Mesenchymal stem cell (in vitro differentiated cells and primary cell): ENCODE measurements around the gene KIRREL2.
A peak's percentile ranks its signal among the peaks of the same experiment; 100 is the strongest.

Experiments used
- DNase-seq: peaks from one replicate; pipeline ENCODE4 v3.0.0-alpha.2; 2013
- H2AFZ ChIP-seq: one replicate; pipeline ENCODE4 v1.6.1; 2013; ENCODE audit warnings: low read depth, mild to moderate bottlenecking, control low read depth, inconsistent platforms, low read length, moderate library complexity
- H2AK5ac ChIP-seq: 2 replicates; pipeline ENCODE4 v1.6.1; 2013; ENCODE audit warnings: low read length, moderate library complexity, mild to moderate bottlenecking, inconsistent platforms; ENCODE audit not compliant: severe bottlenecking
- H2BK120ac ChIP-seq: one replicate; pipeline ENCODE4 v1.6.1; 2013; ENCODE audit warnings: low read depth, mild to moderate bottlenecking, inconsistent platforms, low read length, moderate library complexity
- H2BK12ac ChIP-seq, 2 experiments: one replicate each; pipeline ENCODE4 v1.6.1; 2013; ENCODE audit warnings: inconsistent platforms in 2 of 2, low read length in 2 of 2, mild to moderate bottlenecking in 2 of 2, moderate library complexity in 2 of 2, control low read depth in 1 of 2
- H2BK15ac ChIP-seq: one replicate; pipeline ENCODE4 v1.6.1; 2013; ENCODE audit warnings: mild to moderate bottlenecking, low read depth, inconsistent platforms; ENCODE audit not compliant: poor library complexity, severe bottlenecking
- H2BK5ac ChIP-seq: 2 replicates; pipeline ENCODE4 v1.6.1; 2013; ENCODE audit warnings: low read depth, mild to moderate bottlenecking, low read length, control low read depth, inconsistent platforms; ENCODE audit not compliant: poor library complexity, severe bottlenecking
- H3K14ac ChIP-seq, 2 experiments: one replicate each; pipeline ENCODE4 v1.6.1; 2013; ENCODE audit warnings: inconsistent platforms in 2 of 2, low read length in 2 of 2, control low read depth in 1 of 2, mild to moderate bottlenecking in 1 of 2, moderate library complexity in 1 of 2
- H3K18ac ChIP-seq, 2 experiments: one replicate each; pipeline ENCODE4 v1.6.1; 2013; ENCODE audit warnings: inconsistent platforms in 2 of 2, low read length in 2 of 2, control low read depth in 1 of 2, low read depth in 1 of 2, mild to moderate bottlenecking in 1 of 2
- H3K23ac ChIP-seq, 2 experiments: one replicate each; pipeline ENCODE4 v1.6.1; 2013; ENCODE audit warnings: inconsistent platforms in 2 of 2, low read length in 2 of 2, mild to moderate bottlenecking in 2 of 2, moderate library complexity in 2 of 2, control low read depth in 1 of 2
- H3K27ac ChIP-seq: 2 replicates; pipeline ENCODE4 v1.5.1; 2013; ENCODE audit warnings: mild to moderate bottlenecking, moderate library complexity, low read length, control low read depth, inconsistent platforms; ENCODE audit not compliant: poor library complexity, severe bottlenecking
- H3K27me3 ChIP-seq, 2 experiments: 2 replicates each; pipeline versions ENCODE4 v1.6.1 to v1.7.0; 2013; ENCODE audit warnings: low read length in 2 of 2, mild to moderate bottlenecking in 2 of 2, moderate library complexity in 2 of 2, control low read depth in 1 of 2, inconsistent platforms in 1 of 2; ENCODE audit not compliant: control insufficient read depth in 1 of 2, insufficient read depth in 1 of 2
- H3K36me3 ChIP-seq, 2 experiments: 2 replicates each; pipeline versions ENCODE4 v1.6.1 to v1.7.0; 2013; ENCODE audit warnings: low read length in 2 of 2, control low read depth in 1 of 2, inconsistent platforms in 1 of 2, low read depth in 1 of 2, mild to moderate bottlenecking in 1 of 2; ENCODE audit not compliant: insufficient read depth in 2 of 2, control insufficient read depth in 1 of 2
- H3K4ac ChIP-seq, 2 experiments: one replicate each; pipeline ENCODE4 v1.6.1; 2013; ENCODE audit warnings: inconsistent platforms in 2 of 2, low read length in 2 of 2, mild to moderate bottlenecking in 2 of 2, moderate library complexity in 2 of 2, control low read depth in 1 of 2, low read depth in 1 of 2
- H3K4me1 ChIP-seq: 2 replicates; pipeline ENCODE4 v1.6.1; 2013; ENCODE audit warnings: low read depth, low read length, control low read depth; ENCODE audit not compliant: control insufficient read depth, insufficient read depth
- H3K4me2 ChIP-seq: 2 replicates; pipeline ENCODE4 v1.6.1; 2013; ENCODE audit warnings: low read length, mild to moderate bottlenecking, inconsistent platforms; ENCODE audit not compliant: poor library complexity, severe bottlenecking
- H3K4me3 ChIP-seq, 2 experiments: 2 replicates each; pipeline versions ENCODE4 v1.5.1 to v1.7.0; 2013; ENCODE audit warnings: low read length in 2 of 2, mild to moderate bottlenecking in 2 of 2, control low read depth in 1 of 2, low read depth in 1 of 2; ENCODE audit not compliant: insufficient read depth in 1 of 2
- H3K79me1 ChIP-seq: replicated peaks from 2 replicates; pipeline ENCODE4 v1.6.1; 2013; ENCODE audit warnings: mild to moderate bottlenecking, control low read depth, low read length, inconsistent platforms; ENCODE audit not compliant: poor library complexity, severe bottlenecking
- H3K9ac ChIP-seq: 2 replicates; pipeline ENCODE4 v1.7.0; 2013; ENCODE audit warnings: mild to moderate bottlenecking, low read length, moderate library complexity
- H3K9me3 ChIP-seq: 2 replicates; pipeline ENCODE4 v1.7.0; 2013; ENCODE audit warnings: mild to moderate bottlenecking, low read length; ENCODE audit not compliant: control insufficient read depth
- H4K8ac ChIP-seq: one replicate; pipeline ENCODE4 v1.6.1; 2013; ENCODE audit warnings: inconsistent platforms, mild to moderate bottlenecking, low read length, moderate library complexity
- H4K91ac ChIP-seq: one replicate; pipeline ENCODE4 v1.6.1; 2013; ENCODE audit warnings: mild to moderate bottlenecking, low read length, inconsistent platforms
- WGBS: methylation state at CpG from one replicate; pipeline ENCODE4 v1.1.7; 2013; ENCODE audit warnings: mixed read lengths; 5-methylcytosine and 5-hydroxymethylcytosine counted together

Gene KIRREL2

GRCh38 chr19:35844482-35845214 is 12.1 kb upstream of the KIRREL2 start:
- Histone ChIP-seq H3K14ac (no peak overlapping the region), H2BK12ac (no peak overlapping the region), H3K9ac (no peak overlapping the region), H3K4me2 (no peak overlapping the region), H3K23ac (no peak overlapping the region), H3K9me3 (peaks cover 20% of the 10 kb centered on the region), H3K4ac (no peak overlapping the region), H2BK120ac (no peak overlapping the region), H3K36me3 (no peaks in the 10 kb centered on the region), H3K18ac (no peak overlapping the region), H3K4me1 (peaks cover 15% of the 10 kb centered on the region), H4K91ac (no peak overlapping the region), H3K4me3 (peak overlapping the region in 1 of 2 experiments; percentile 41), H4K8ac (no peak overlapping the region), H2BK5ac (no peak overlapping the region), H2BK15ac (no peak overlapping the region), H2AK5ac (no peak overlapping the region), H3K27ac (no peak overlapping the region), H3K79me1 (no peaks in the 10 kb centered on the region), H3K27me3 (peaks cover 71 to 75% of the 10 kb centered on the region in 2 experiments), H2AFZ (no peak overlapping the region)
- no peak for DNase-seq
- WGBS, result 75% methylated on average over 16 of the region's 16 CpGs

- no peaks in the 10 kb centered on the region for H3K79me1 ChIP-seq
- no peak overlapping the region for H3K14ac ChIP-seq
- peak; percentile 8 for DNase-seq
- H3K18ac ChIP-seq, result no peak overlapping the region
- peak overlapping the region in 1 of 2 experiments; percentile 9 for H3K23ac ChIP-seq
- peak overlapping the region in 1 of 2 experiments; percentile 41 for H3K4me3 ChIP-seq
- H2BK5ac ChIP-seq, result no peak overlapping the region
- no peak overlapping the region for H3K27ac ChIP-seq
- no peak overlapping the region for H2BK120ac ChIP-seq
- 8% methylated on average over 49 of the region's 63 CpGs for WGBS
- H2BK15ac ChIP-seq, result no peak overlapping the region
- H2AFZ ChIP-seq, result no peak overlapping the region
- H2BK12ac ChIP-seq, result no peak overlapping the region
- H3K4me1 ChIP-seq, result peaks cover 15% of the 10 kb centered on the region
- H3K9me3 ChIP-seq, result peaks cover 20% of the 10 kb centered on the region
- peaks cover 79 to 81% of the 10 kb centered on the region in 2 experiments for H3K27me3 ChIP-seq
- H2AK5ac ChIP-seq, result no peak overlapping the region
- no peaks in the 10 kb centered on the region for H3K36me3 ChIP-seq
- no peak overlapping the region for H4K8ac ChIP-seq
- no peak overlapping the region for H3K4ac ChIP-seq
- no peak overlapping the region for H3K4me2 ChIP-seq
- H4K91ac ChIP-seq, result no peak overlapping the region
- no peak overlapping the region for H3K9ac ChIP-seq
Measured at GRCh38 chr19:35845215-35846037, 11.3 kb upstream of the KIRREL2 start.

- Histone ChIP-seq H4K91ac (no peak overlapping the region), H3K18ac (no peak overlapping the region), H3K9ac (no peak overlapping the region), H3K4ac (no peak overlapping the region), H2BK12ac (no peak overlapping the region), H3K23ac (no peak overlapping the region), H2BK120ac (no peak overlapping the region), H3K27me3 (peaks cover 86 to 88% of the 10 kb centered on the region in 2 experiments), H2AK5ac (no peak overlapping the region), H3K36me3 (no peaks in the 10 kb centered on the region), H2AFZ (no peak overlapping the region), H3K4me1 (peaks cover 15% of the 10 kb centered on the region), H3K14ac (no peak overlapping the region), H3K79me1 (no peaks in the 10 kb centered on the region), H4K8ac (no peak overlapping the region), H2BK15ac (no peak overlapping the region), H3K4me3 (no peak overlapping the region), H2BK5ac (no peak overlapping the region), H3K27ac (no peak overlapping the region), H3K4me2 (no peak overlapping the region), H3K9me3 (peaks cover 20% of the 10 kb centered on the region)
- 12% methylated on average over 26 of the region's 26 CpGs for WGBS
- peak; percentile 8 for DNase-seq
Measured at GRCh38 chr19:35846038-35846668, 10.6 kb upstream of the KIRREL2 start.

DNA sequence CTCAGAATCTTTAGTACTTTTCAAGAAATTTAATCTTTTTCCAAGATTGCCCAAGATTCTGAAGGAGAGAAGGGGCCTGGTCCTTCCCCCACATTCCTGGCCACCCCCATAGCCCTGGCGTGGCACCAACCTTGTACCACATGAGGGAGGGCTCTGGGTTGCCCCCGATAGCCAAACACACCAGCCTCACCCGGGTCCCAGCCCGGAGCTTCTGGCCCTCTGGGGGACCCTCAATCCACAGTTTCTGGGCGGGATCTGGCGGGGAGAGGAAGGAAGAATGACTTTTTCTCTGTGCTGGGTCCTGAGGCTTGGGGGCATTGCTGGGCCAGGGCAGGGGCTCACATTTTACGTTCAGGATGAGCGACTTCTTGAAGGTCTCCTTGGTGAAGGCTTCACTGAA is 8.8 kb upstream of the KIRREL2 start:
- no peak for DNase-seq
- no peak overlapping the region for H4K8ac ChIP-seq
- H3K14ac ChIP-seq, result no peak overlapping the region
- H4K91ac ChIP-seq, result no peak overlapping the region
- peaks cover 18% of the 10 kb centered on the region for H3K4me1 ChIP-seq
- no peak overlapping the region for H3K18ac ChIP-seq
- no peak overlapping the region for H2BK120ac ChIP-seq
- no peak overlapping the region for H2AK5ac ChIP-seq
- WGBS, result 76% methylated on average over 8 of the region's 8 CpGs
- H3K79me1 ChIP-seq, result no peaks in the 10 kb centered on the region
- no peak overlapping the region for H3K27ac ChIP-seq
- no peak overlapping the region for H3K9ac ChIP-seq
- H2BK12ac ChIP-seq, result no peak overlapping the region
- no peak overlapping the region for H3K4me2 ChIP-seq
- no peak overlapping the region for H2AFZ ChIP-seq
- H3K36me3 ChIP-seq, result no peaks in the 10 kb centered on the region
- peaks cover 86 to 96% of the 10 kb centered on the region in 2 experiments for H3K27me3 ChIP-seq
- H3K4me3 ChIP-seq, result no peak overlapping the region
- H3K23ac ChIP-seq, result no peak overlapping the region
- H3K4ac ChIP-seq, result no peak overlapping the region
- H2BK15ac ChIP-seq, result no peak overlapping the region
- H2BK5ac ChIP-seq, result no peak overlapping the region
- peaks cover 8% of the 10 kb centered on the region for H3K9me3 ChIP-seq
